Small intestine (tissue), 7 donors: Measurements from ENCODE around the gene SLC28A1. TPM values are rescaled to one million over a fixed set of nuclear protein-coding genes. Genes with fewer than 3 reads are reported as not detected.
"Not testable (repeated sequence)": the region's sequence is repeated elsewhere in the genome, so short reads cannot be mapped to it uniquely, and the experiment has no call there.

Experiments
- DNase-seq, 2 donors: peaks; one replicate each; pipeline versions ENCODE4 v3.0.0 to v3.0.0-alpha.2; 2013
- FAIRE-seq: peaks from 2 replicates; lab custom pipeline; 2012; peaks lifted over from hg19 to GRCh38; lab: Jason Lieb, UNC
- H3K27ac ChIP-seq, 3 donors: one replicate each; pipeline ENCODE4 v1.5.1; 2013; ENCODE audit warnings: low read length in 2 of 3, mild to moderate bottlenecking in 2 of 3, control low read depth in 1 of 3, inconsistent platforms in 1 of 3, low read depth in 1 of 3, moderate library complexity in 1 of 3
- H3K27me3 ChIP-seq, 3 donors: one replicate each; pipeline ENCODE4 v1.6.1; 2013; ENCODE audit warnings: low read length in 3 of 3, inconsistent platforms in 1 of 3; ENCODE audit not compliant: control insufficient read depth in 3 of 3, insufficient read depth in 3 of 3
- H3K36me3 ChIP-seq, 3 donors: one replicate each; pipeline ENCODE4 v1.6.1; 2013; ENCODE audit warnings: low read length in 3 of 3, inconsistent platforms in 1 of 3, low read depth in 1 of 3, mild to moderate bottlenecking in 1 of 3, moderate library complexity in 1 of 3; ENCODE audit not compliant: control insufficient read depth in 3 of 3, insufficient read depth in 2 of 3
- H3K4me1 ChIP-seq, 3 donors: one replicate each; pipeline ENCODE4 v1.6.1; 2013; ENCODE audit warnings: low read length in 2 of 3, inconsistent platforms in 1 of 3, low read depth in 1 of 3, mild to moderate bottlenecking in 1 of 3, moderate library complexity in 1 of 3; ENCODE audit not compliant: control insufficient read depth in 3 of 3, insufficient read depth in 2 of 3
- H3K4me3 ChIP-seq, 3 donors: one replicate each; pipeline ENCODE4 v1.5.1; 2013; ENCODE audit warnings: low read length in 3 of 3, control low read depth in 1 of 3, inconsistent platforms in 1 of 3, low read depth in 1 of 3, mild to moderate bottlenecking in 1 of 3, moderate library complexity in 1 of 3
- H3K9me3 ChIP-seq, 2 donors: one replicate each; pipeline ENCODE4 v1.6.1; 2013; ENCODE audit warnings: low read depth in 1 of 2, low read length in 1 of 2; ENCODE audit not compliant: control insufficient read depth in 2 of 2, insufficient read depth in 1 of 2
- WGBS, 3 donors: extraction: QIAGEN DNeasy Blood & Tissue Kit; methylation state at CpG; one replicate each; pipeline ENCODE4 v1.1.7; 2013; 5-methylcytosine and 5-hydroxymethylcytosine counted together
- polyA plus RNA-seq, 4 donors: library from polyadenylated mRNA; stranded (reverse) in 3 of 4; unstranded in 1 of 4; fragments of 200-250 nt in 3 of 4; fragments of 120-200 nt in 1 of 4; gene quantifications; one replicate each; pipeline versions ENCODE4 v1.2.1 to v1.2.3, GENCODE V29; 2013
- donor health status: healthy with polysubstance abuse.
- donor health status: control.
- donor health status: control.
- donor health status: Bipolar disorder and iron deficiency.
- donor health status: healthy.

SLC28A1 gene
- polyA plus RNA-seq, 4 donors = 4.4 to 64.6 (median 31.2) TPM

- no peaks in the 10 kb centered on the region for H3K27me3 ChIP-seq
- peaks cover 0 to 12% of the 10 kb centered on the region in 2 donors for H3K9me3 ChIP-seq
- WGBS, 3 donors = 89 to 100% (median 92%) methylated on average over 1 of the region's 1 CpG
- H3K27ac ChIP-seq = no peak overlapping the region
- peaks cover 0 to 30% (median 0%) of the 10 kb centered on the region in 3 donors for H3K36me3 ChIP-seq
- no peak for DNase-seq
- FAIRE-seq = no peak
- H3K4me3 ChIP-seq = no peak overlapping the region
- peaks cover 0 to 11% (median 10%) of the 10 kb centered on the region in 3 donors for H3K4me1 ChIP-seq
These were observed 41.7 kb upstream of the SLC28A1 start for GRCh38 chr15:84842781-84843180.

- peaks cover 0 to 14% of the 10 kb centered on the region in 2 donors for H3K9me3 ChIP-seq
- FAIRE-seq (no peak), DNase-seq (no peak)
- H3K27me3 ChIP-seq = no peaks in the 10 kb centered on the region
- peaks cover 0 to 11% (median 10%) of the 10 kb centered on the region in 3 donors for H3K4me1 ChIP-seq
- H3K27ac ChIP-seq = peak overlapping the region in 1 of 3 donors; percentile 36
- peaks cover 0 to 18% (median 0%) of the 10 kb centered on the region in 3 donors for H3K36me3 ChIP-seq
- 17 to 49% (median 28%) methylated on average over 2 of the region's 2 CpGs for WGBS, 3 donors
- H3K4me3 ChIP-seq = no peak overlapping the region
These were observed 39.5 kb upstream of the SLC28A1 start for GRCh38 chr15:84844964-84845363.

GRCh38 chr15:84845631-84846030, 38.8 kb upstream of the SLC28A1 start:
- not testable (repeated sequence) for FAIRE-seq, H3K27me3 ChIP-seq, H3K4me1 ChIP-seq, H3K4me3 ChIP-seq, H3K27ac ChIP-seq
- Histone ChIP-seq H3K36me3 (peaks cover 0 to 11% (median 0%) of the 10 kb centered on the region in 3 donors), H3K9me3 (peaks cover 0 to 14% of the 10 kb centered on the region in 2 donors)
- WGBS, 3 donors = 45 to 61% (median 49%) methylated on average over 7 of the region's 7 CpGs
- peak; percentile 56 to 73 for DNase-seq

GRCh38 chr15:84846269-84846668, 38.2 kb upstream of the SLC28A1 start:
- H3K36me3 ChIP-seq = peaks cover 0 to 6% (median 0%) of the 10 kb centered on the region in 3 donors
- no peak overlapping the region for H3K4me3 ChIP-seq
- no peaks in the 10 kb centered on the region for H3K27me3 ChIP-seq
- no peak for FAIRE-seq
- H3K4me1 ChIP-seq = peaks cover 0 to 4% (median 3%) of the 10 kb centered on the region in 3 donors
- H3K27ac ChIP-seq = no peak overlapping the region
- H3K9me3 ChIP-seq = peaks cover 0 to 14% of the 10 kb centered on the region in 2 donors
- DNase-seq = no peak
- WGBS, 3 donors = 91 to 100% (median 94%) methylated on average over 1 of the region's 1 CpG

- DNase-seq = no peak
- peaks cover 0 to 6% (median 0%) of the 10 kb centered on the region in 3 donors for H3K36me3 ChIP-seq
- no peak overlapping the region for H3K27ac ChIP-seq
- H3K4me1 ChIP-seq = peaks cover 0 to 6% (median 3%) of the 10 kb centered on the region in 3 donors
- no peak overlapping the region for H3K4me3 ChIP-seq
- FAIRE-seq = no peak
- peaks cover 0 to 14% of the 10 kb centered on the region in 2 donors for H3K9me3 ChIP-seq
- no peaks in the 10 kb centered on the region for H3K27me3 ChIP-seq
These were observed 37.1 kb upstream of the SLC28A1 start for GRCh38 chr15:84847382-84847781.

GRCh38 chr15:84852212-84852611, 32.2 kb upstream of the SLC28A1 start:
- Histone ChIP-seq H3K4me3 (no peak overlapping the region), H3K4me1 (peaks cover 0 to 2% (median 0%) of the 10 kb centered on the region in 3 donors), H3K27ac (no peak overlapping the region), H3K9me3 (peaks cover 0 to 5% of the 10 kb centered on the region in 2 donors), H3K27me3 (no peaks in the 10 kb centered on the region), H3K36me3 (peaks cover 0 to 20% (median 0%) of the 10 kb centered on the region in 3 donors)
- DNase-seq (peak; percentile 17 to 40), FAIRE-seq (no peak)
- 9 to 64% (median 39%) methylated on average over 5 of the region's 5 CpGs for WGBS, 3 donors

- no peak overlapping the region for H3K27ac ChIP-seq
- peaks cover 0 to 2% (median 0%) of the 10 kb centered on the region in 3 donors for H3K4me1 ChIP-seq
- FAIRE-seq = no peak
- no peaks in the 10 kb centered on the region for H3K27me3 ChIP-seq
- peaks cover 0 to 48% (median 0%) of the 10 kb centered on the region in 3 donors for H3K36me3 ChIP-seq
- no peak overlapping the region for H3K4me3 ChIP-seq
- WGBS, 3 donors = 67 to 75% (median 68%) methylated on average over 9 of the region's 9 CpGs
- H3K9me3 ChIP-seq = no peaks in the 10 kb centered on the region
- no peak for DNase-seq
These were observed 29.3 kb upstream of the SLC28A1 start for GRCh38 chr15:84855136-84855535.

- peaks cover 0 to 50% (median 0%) of the 10 kb centered on the region in 3 donors for H3K36me3 ChIP-seq
- no peak overlapping the region for H3K4me3 ChIP-seq
- no peak overlapping the region for H3K27ac ChIP-seq
- no peak for DNase-seq
- FAIRE-seq = no peak
- H3K9me3 ChIP-seq = no peaks in the 10 kb centered on the region
- H3K4me1 ChIP-seq = peaks cover 0 to 2% (median 0%) of the 10 kb centered on the region in 3 donors
- no peaks in the 10 kb centered on the region for H3K27me3 ChIP-seq
These were observed 28.7 kb upstream of the SLC28A1 start for GRCh38 chr15:84855765-84856164.
